Duodenal mucosa (tissue), 2 donors: Measurements from ENCODE around the gene PLAC8L1.

ENCODE experiments used
- H3K27ac ChIP-seq: one replicate; pipeline ENCODE4 v1.7.0; 2013; ENCODE audit warnings: low read depth, low read length
- H3K27me3 ChIP-seq, 2 donors: one replicate each; pipeline ENCODE4 v1.7.0; 2013; ENCODE audit warnings: low read length in 2 of 2, control low read depth in 1 of 2; ENCODE audit not compliant: insufficient read depth in 2 of 2, control insufficient read depth in 1 of 2
- H3K36me3 ChIP-seq, 2 donors: one replicate each; pipeline ENCODE4 v1.7.0; 2013; ENCODE audit warnings: low read length in 2 of 2, control low read depth in 1 of 2; ENCODE audit not compliant: insufficient read depth in 2 of 2, control insufficient read depth in 1 of 2
- H3K4me1 ChIP-seq, 2 donors: one replicate each; pipeline ENCODE4 v1.7.0; 2013; ENCODE audit warnings: low read length in 2 of 2, control low read depth in 1 of 2; ENCODE audit not compliant: insufficient read depth in 2 of 2, control insufficient read depth in 1 of 2
- H3K4me3 ChIP-seq, 2 donors: one replicate each; pipeline ENCODE4 v1.7.0; 2013; ENCODE audit warnings: low read length in 2 of 2, low read depth in 1 of 2
- H3K9ac ChIP-seq, 2 donors: one replicate each; pipeline ENCODE4 v1.7.0; 2013; ENCODE audit warnings: low read length in 2 of 2, low read depth in 1 of 2
- H3K9me3 ChIP-seq, 2 donors: one replicate each; pipeline ENCODE4 v1.7.0; 2013; ENCODE audit warnings: low read length in 2 of 2, control low read depth in 1 of 2; ENCODE audit not compliant: control insufficient read depth in 1 of 2

The PLAC8L1 gene

GRCh38 chr5:146084376-146084775, 21.0 kb downstream of the PLAC8L1 start:
- H3K4me1 ChIP-seq, result peaks cover 5 to 13% of the 10 kb centered on the region in 2 donors
- H3K27me3 ChIP-seq, result no peaks in the 10 kb centered on the region
- no peaks in the 10 kb centered on the region for H3K36me3 ChIP-seq
- no peak overlapping the region for H3K27ac ChIP-seq
- no peak overlapping the region for H3K9ac ChIP-seq
- H3K9me3 ChIP-seq, result no peaks in the 10 kb centered on the region
- H3K4me3 ChIP-seq, result no peak overlapping the region

GRCh38 chr5:146082798-146083197, 22.6 kb downstream of the PLAC8L1 start:
- no peaks in the 10 kb centered on the region for H3K9me3 ChIP-seq
- H3K27ac ChIP-seq, result no peak overlapping the region
- H3K4me1 ChIP-seq, result peaks cover 5 to 9% of the 10 kb centered on the region in 2 donors
- no peaks in the 10 kb centered on the region for H3K27me3 ChIP-seq
- H3K4me3 ChIP-seq, result no peak overlapping the region
- H3K36me3 ChIP-seq, result no peaks in the 10 kb centered on the region
- H3K9ac ChIP-seq, result no peak overlapping the region

GRCh38 chr5:146081556-146081955, 23.8 kb downstream of the PLAC8L1 start:
- Histone ChIP-seq H3K9ac (no peak overlapping the region), H3K27me3 (no peaks in the 10 kb centered on the region), H3K27ac (no peak overlapping the region), H3K36me3 (no peaks in the 10 kb centered on the region), H3K4me1 (peaks cover 5 to 9% of the 10 kb centered on the region in 2 donors), H3K4me3 (no peak overlapping the region), H3K9me3 (no peaks in the 10 kb centered on the region)

- H3K36me3 ChIP-seq, result no peaks in the 10 kb centered on the region
- H3K27me3 ChIP-seq, result no peaks in the 10 kb centered on the region
- no peaks in the 10 kb centered on the region for H3K9me3 ChIP-seq
- no peak overlapping the region for H3K27ac ChIP-seq
- peaks cover 8 to 16% of the 10 kb centered on the region in 2 donors for H3K4me1 ChIP-seq
- H3K4me3 ChIP-seq, result no peak overlapping the region
- no peak overlapping the region for H3K9ac ChIP-seq
Measured at GRCh38 chr5:146079695-146080373, 25.5 kb downstream of the PLAC8L1 start.

- Histone ChIP-seq H3K27me3 (no peaks in the 10 kb centered on the region), H3K9me3 (no peaks in the 10 kb centered on the region), H3K4me3 (no peak overlapping the region), H3K36me3 (no peaks in the 10 kb centered on the region), H3K27ac (no peak overlapping the region), H3K4me1 (peaks cover 8 to 16% of the 10 kb centered on the region in 2 donors), H3K9ac (no peak overlapping the region)
Measured at GRCh38 chr5:146078566-146078965, 26.8 kb downstream of the PLAC8L1 start.

GRCh38 chr5:146076455-146076854, 28.9 kb downstream of the PLAC8L1 start:
- no peaks in the 10 kb centered on the region for H3K9me3 ChIP-seq
- H3K36me3 ChIP-seq, result no peaks in the 10 kb centered on the region
- peaks cover 4 to 10% of the 10 kb centered on the region in 2 donors for H3K4me1 ChIP-seq
- H3K27me3 ChIP-seq, result no peaks in the 10 kb centered on the region
- H3K4me3 ChIP-seq, result no peak overlapping the region
- no peak overlapping the region for H3K9ac ChIP-seq
- no peak overlapping the region for H3K27ac ChIP-seq

- no peak overlapping the region for H3K27ac ChIP-seq
- no peaks in the 10 kb centered on the region for H3K9me3 ChIP-seq
- peaks cover 4 to 7% of the 10 kb centered on the region in 2 donors for H3K4me1 ChIP-seq
- H3K36me3 ChIP-seq, result no peaks in the 10 kb centered on the region
- H3K27me3 ChIP-seq, result no peaks in the 10 kb centered on the region
- no peak overlapping the region for H3K4me3 ChIP-seq
- no peak overlapping the region for H3K9ac ChIP-seq
Measured at GRCh38 chr5:146076028-146076427, 29.3 kb downstream of the PLAC8L1 start.

- H3K9ac ChIP-seq, result no peak overlapping the region
- H3K27me3 ChIP-seq, result no peaks in the 10 kb centered on the region
- H3K9me3 ChIP-seq, result no peaks in the 10 kb centered on the region
- H3K4me1 ChIP-seq, result peaks cover 4 to 7% of the 10 kb centered on the region in 2 donors
- H3K4me3 ChIP-seq, result no peak overlapping the region
- no peak overlapping the region for H3K27ac ChIP-seq
- H3K36me3 ChIP-seq, result no peaks in the 10 kb centered on the region
Measured at GRCh38 chr5:146073239-146073900, 32.0 kb downstream of the PLAC8L1 start.

GRCh38 chr5:146072595-146072994, 32.8 kb downstream of the PLAC8L1 start:
- no peaks in the 10 kb centered on the region for H3K27me3 ChIP-seq
- peaks cover under 1 to 7% of the 10 kb centered on the region in 2 donors for H3K36me3 ChIP-seq
- H3K27ac ChIP-seq, result no peak overlapping the region
- H3K9me3 ChIP-seq, result no peaks in the 10 kb centered on the region
- H3K4me1 ChIP-seq, result peaks cover 4 to 7% of the 10 kb centered on the region in 2 donors
- no peak overlapping the region for H3K4me3 ChIP-seq
- H3K9ac ChIP-seq, result no peak overlapping the region

GRCh38 chr5:146071171-146071570, 34.2 kb downstream of the PLAC8L1 start:
- Histone ChIP-seq H3K9ac (no peak overlapping the region), H3K9me3 (no peaks in the 10 kb centered on the region), H3K27me3 (no peaks in the 10 kb centered on the region), H3K27ac (no peak overlapping the region), H3K4me1 (peaks cover 3 to 5% of the 10 kb centered on the region in 2 donors), H3K4me3 (no peak overlapping the region), H3K36me3 (peaks cover 6 to 17% of the 10 kb centered on the region in 2 donors)
